Prostate gland (tissue), 2 donors: ENCODE data around the gene POLG2. TPM values are rescaled to one million over a fixed set of nuclear protein-coding genes. Genes with fewer than 3 reads are reported as not detected.
"Not testable (repeated sequence)": the region's sequence is repeated elsewhere in the genome, so short reads cannot be mapped to it uniquely, and the experiment has no call there.

Experiments used
- DNase-seq: peaks from one replicate; pipeline ENCODE4 v3.0.0-alpha.2; 2019; ENCODE audit warnings: low spot score
- H3K27ac ChIP-seq, 2 donors: fragments of 200-600 bp; sonication (generic); 2 replicates each; pipeline ENCODE4 v1.5.1; 2017 to 2019
- H3K27me3 ChIP-seq: fragments of 200-600 bp; sonication (generic); replicated peaks from 2 replicates; pipeline ENCODE4 v1.5.1; 2019; ENCODE audit not compliant: insufficient read depth
- H3K36me3 ChIP-seq, 2 donors: fragments of 200-600 bp; sonication (generic); 1 replicate in 1 of 2; 2 replicates in 1 of 2; pipeline versions ENCODE4 v1.5.1 to v1.8.1; 2017 to 2019
- H3K4me1 ChIP-seq: fragments of 200-600 bp; sonication (generic); replicated peaks from 2 replicates; pipeline ENCODE4 v1.5.1; 2019
- H3K4me3 ChIP-seq, 2 donors: fragments of 200-600 bp; sonication (generic); 2 replicates each; pipeline ENCODE4 v1.5.1; 2017 to 2019
- H3K9me3 ChIP-seq: fragments of 200-600 bp; sonication (generic); 2 replicates; pipeline ENCODE4 v1.5.1; 2017
- CTCF ChIP-seq, 4 experiments: fragments of 200-600 bp in 2 of 4; fragments of 450-650 bp in 2 of 4; sonication (generic) in 2 of 4; IDR thresholded peaks; 1 replicate in 3 of 4; 2 replicates in 1 of 4; pipeline ENCODE4 v1.5.1; 2016 to 2019; ENCODE audit warnings: antibody characterized with exemption in 4 of 4, mild to moderate bottlenecking in 2 of 4, moderate library complexity in 2 of 4
- POLR2A ChIP-seq: fragments of 450-650 bp; IDR thresholded peaks from one replicate; pipeline ENCODE4 v1.6.1; 2016; ENCODE audit warnings: antibody characterized with exemption, mild to moderate bottlenecking
- POLR2AphosphoS5 ChIP-seq: sonication (generic); formaldehyde crosslinking; IDR thresholded peaks from one replicate; pipeline ENCODE4 v1.6.1; 2017; ENCODE audit warnings: antibody characterized with exemption
- WGBS: methylation state at CpG from one replicate; pipeline ENCODE4 v1.1.5; 2018; 5-methylcytosine and 5-hydroxymethylcytosine counted together
- intact Hi-C: fragments of 100-400 bp; cut with DNase I; formaldehyde crosslinking; loops from one replicate; pipeline ENCODE4 v1.14.2; 2022
- total RNA-seq, 2 donors: library from RNA; depleted of rRNA; stranded (reverse); fragments of >200 nt; gene quantifications; one replicate each; pipeline ENCODE4 v1.1.0, GENCODE V29; 2016

POLG2 gene
- total RNA-seq, 2 donors from 2014 or later = 5.3 to 9.7 TPM

GRCh38 chr17:64498308-64499203 is 1.7 kb upstream of the POLG2 start:
- Histone ChIP-seq H3K27ac (no peak overlapping the region), H3K4me3 (no peak overlapping the region), H3K4me1 (peaks cover 14% of the 10 kb centered on the region), H3K9me3 (no peaks in the 10 kb centered on the region), H3K27me3 (no peaks in the 10 kb centered on the region), H3K36me3 (peaks cover 22 to 27% of the 10 kb centered on the region in 2 donors)
- DNase-seq = no peak
- TF ChIP-seq CTCF (IDR thresholded peaks at IDR 0.05) (no peak), POLR2AphosphoS5 (no peak), POLR2A (no peak)
- intact Hi-C loops = no loop called here
- WGBS = 54% methylated on average over 7 of the region's 7 CpGs

- no peaks in the 10 kb centered on the region for H3K27me3 ChIP-seq
- TF ChIP-seq CTCF (IDR thresholded peaks at IDR 0.05) (no peak), POLR2A (no peak), POLR2AphosphoS5 (no peak)
- 43% methylated on average over 4 of the region's 4 CpGs for WGBS
- H3K4me3 ChIP-seq = peak overlapping the region; percentile 61 to 62
- H3K4me1 ChIP-seq = peaks cover 14% of the 10 kb centered on the region
- peak overlapping the region; percentile 70 to 71 for H3K27ac ChIP-seq
- peaks cover 14 to 23% of the 10 kb centered on the region in 2 donors for H3K36me3 ChIP-seq
- H3K9me3 ChIP-seq = no peaks in the 10 kb centered on the region
- intact Hi-C loops = no loop called here
- no peak for DNase-seq
These were observed 746 bp upstream of the POLG2 start for GRCh38 chr17:64497565-64498035.

GRCh38 chr17:64496348-64496785 is 487 bp downstream of the POLG2 start:
- Histone ChIP-seq H3K36me3 (peaks cover 10 to 16% of the 10 kb centered on the region in 2 donors), H3K4me1 (peaks cover 14% of the 10 kb centered on the region), H3K9me3 (no peaks in the 10 kb centered on the region), H3K27me3 (no peaks in the 10 kb centered on the region), H3K4me3 (peak overlapping the region; percentile 61 to 62), H3K27ac (peak overlapping the region; percentile 70 to 71)
- no peak for TF ChIP-seq CTCF (IDR thresholded peaks at IDR 0.05)
- TF ChIP-seq POLR2A = no peak
- no peak for TF ChIP-seq POLR2AphosphoS5
- 0% methylated on average over 20 of the region's 20 CpGs for WGBS
- no peak for DNase-seq
- intact Hi-C loops = no loop called here

- H3K4me1 ChIP-seq = peaks cover 14% of the 10 kb centered on the region
- H3K36me3 ChIP-seq, H3K4me3 ChIP-seq, H3K27ac ChIP-seq, H3K9me3 ChIP-seq, H3K27me3 ChIP-seq, DNase-seq, intact Hi-C loops: not testable (repeated sequence)
- WGBS = 95% methylated on average over 5 of the region's 5 CpGs
These were observed 1.6 kb downstream of the POLG2 start for GRCh38 chr17:64495300-64495699.

- TF ChIP-seq POLR2AphosphoS5 (no peak), CTCF (IDR thresholded peaks at IDR 0.05) (no peak), POLR2A (no peak)
- Histone ChIP-seq H3K9me3 (no peaks in the 10 kb centered on the region), H3K4me3 (no peak overlapping the region), H3K27ac (no peak overlapping the region), H3K27me3 (no peaks in the 10 kb centered on the region), H3K4me1 (peaks cover 14% of the 10 kb centered on the region), H3K36me3 (peaks cover 0 to 2% of the 10 kb centered on the region in 2 donors)
- no peak for DNase-seq
- intact Hi-C loops = loop anchor here (5.0 kb wide), 1 partner anchor 72 kb away; no protein-coding TSS in a partner anchor
- WGBS = 94% methylated on average over 2 of the region's 2 CpGs
These were observed 2.7 kb downstream of the POLG2 start for GRCh38 chr17:64494121-64494520.
